CD14-positive monocyte (primary cell): Measurements from ENCODE around the gene PPP1R3G. TPM values are rescaled to one million over a fixed set of nuclear protein-coding genes. Genes with fewer than 3 reads are reported as not detected.

Source experiments
- DNase-seq, 3 donors: peaks; one replicate each; pipeline ENCODE4 v3.0.0-alpha.2; 2011 to 2022
- H2AFZ ChIP-seq: 2 replicates; pipeline ENCODE4 v1.6.0; 2012; ENCODE audit warnings: mild to moderate bottlenecking, low read depth, low read length, inconsistent platforms; ENCODE audit not compliant: insufficient read depth, poor library complexity, severe bottlenecking
- H3K27ac ChIP-seq, 2 donors: 1 replicate in 1 of 2; 2 replicates in 1 of 2; pipeline ENCODE4 v1.5.1; 2012 to 2013; ENCODE audit warnings: low read length in 2 of 2, control low read depth in 1 of 2, inconsistent platforms in 1 of 2, low read depth in 1 of 2, mild to moderate bottlenecking in 1 of 2
- H3K27me3 ChIP-seq, 2 donors: one replicate each; pipeline versions ENCODE4 v1.6.0 to v1.6.1; 2011 to 2013; ENCODE audit warnings: low read length in 2 of 2; ENCODE audit not compliant: control insufficient read depth in 2 of 2, insufficient read depth in 2 of 2
- H3K36me3 ChIP-seq, 2 donors: replicated peaks in 1 of 2; 1 replicate in 1 of 2; 2 replicates in 1 of 2; pipeline versions ENCODE4 v1.5.1 to v1.6.1; 2012 to 2013; ENCODE audit warnings: low read length in 2 of 2, control low read depth in 1 of 2, inconsistent platforms in 1 of 2, mild to moderate bottlenecking in 1 of 2; ENCODE audit not compliant: insufficient read depth in 2 of 2, control insufficient read depth in 1 of 2
- H3K4me1 ChIP-seq, 2 donors: 1 replicate in 1 of 2; 2 replicates in 1 of 2; pipeline versions ENCODE4 v1.5.1 to v1.6.1; 2012 to 2013; ENCODE audit warnings: low read length in 2 of 2, control low read depth in 1 of 2, inconsistent platforms in 1 of 2, mild to moderate bottlenecking in 1 of 2, moderate library complexity in 1 of 2; ENCODE audit not compliant: insufficient read depth in 2 of 2, control insufficient read depth in 1 of 2
- H3K4me2 ChIP-seq: replicated peaks from 2 replicates; pipeline ENCODE3; 2012; ENCODE audit warnings: low read length, moderate library complexity, mild to moderate bottlenecking; ENCODE audit not compliant: poor library complexity, severe bottlenecking; ENCODE audit errors: extremely low read depth
- H3K4me3 ChIP-seq, 3 experiments: fragments of 200-600 bp in 1 of 3; sonication (generic) in 1 of 3; replicated peaks in 1 of 3; 1 replicate in 2 of 3; 2 replicates in 1 of 3; pipeline ENCODE4 v1.5.1; 2011 to 2013; ENCODE audit warnings: low read length in 3 of 3, mild to moderate bottlenecking in 3 of 3, control low read depth in 2 of 3, low read depth in 2 of 3, inconsistent platforms in 1 of 3, moderate library complexity in 1 of 3
- H3K79me2 ChIP-seq: 2 replicates; pipeline ENCODE4 v1.6.0; 2012; ENCODE audit warnings: mild to moderate bottlenecking, control low read depth, inconsistent platforms, low read length, moderate library complexity; ENCODE audit not compliant: insufficient read depth
- H3K9ac ChIP-seq: 2 replicates; pipeline ENCODE4 v1.6.0; 2017; ENCODE audit warnings: low read length, mild to moderate bottlenecking; ENCODE audit not compliant: insufficient read depth, poor library complexity, severe bottlenecking
- H3K9me3 ChIP-seq, 2 donors: replicated peaks in 1 of 2; 1 replicate in 1 of 2; 2 replicates in 1 of 2; pipeline versions ENCODE4 v1.5.1 to v1.6.1; 2012 to 2013; ENCODE audit warnings: low read length in 2 of 2, control low read depth in 1 of 2; ENCODE audit not compliant: control insufficient read depth in 1 of 2, insufficient read depth in 1 of 2
- H4K20me1 ChIP-seq: 2 replicates; pipeline ENCODE4 v1.6.0; 2012; ENCODE audit warnings: mild to moderate bottlenecking, low read length, control low read depth, moderate library complexity; ENCODE audit not compliant: insufficient read depth
- H3K27ac Mint-ChIP-seq, 7 donors: one replicate each; pipeline ENCODE4 v1.8.0; 2020; ENCODE audit warnings: mild to moderate bottlenecking in 7 of 7, mixed read lengths in 7 of 7, moderate library complexity in 6 of 7, inconsistent platforms in 2 of 7
- H3K27me3 Mint-ChIP-seq, 3 donors: one replicate each; pipeline ENCODE4 v1.8.0; 2021 to 2022; ENCODE audit warnings: low read depth in 3 of 3, mild to moderate bottlenecking in 3 of 3, mixed read lengths in 3 of 3, moderate library complexity in 3 of 3, inconsistent platforms in 1 of 3
- H3K36me3 Mint-ChIP-seq, 2 donors: one replicate each; pipeline ENCODE4 v1.8.0; 2020; ENCODE audit warnings: mixed read lengths in 2 of 2, inconsistent platforms in 1 of 2, mild to moderate bottlenecking in 1 of 2
- H3K4me1 Mint-ChIP-seq: one replicate; pipeline ENCODE4 v1.8.0; 2020; ENCODE audit warnings: mild to moderate bottlenecking, mixed read lengths
- H3K4me3 Mint-ChIP-seq, 2 donors: one replicate each; pipeline ENCODE4 v1.8.0; 2020; ENCODE audit warnings: mild to moderate bottlenecking in 2 of 2, mixed read lengths in 2 of 2, moderate library complexity in 1 of 2
- H3K9me3 Mint-ChIP-seq, 7 donors: one replicate each; pipeline ENCODE4 v1.8.0; 2020 to 2022; ENCODE audit warnings: mixed read lengths in 7 of 7, mild to moderate bottlenecking in 6 of 7, moderate library complexity in 6 of 7, inconsistent platforms in 2 of 7
- CTCF ChIP-seq: fragments of 200-600 bp; IDR thresholded peaks from one replicate; pipeline ENCODE4 v1.8.0; 2022; ENCODE audit warnings: antibody characterized with exemption, mild to moderate bottlenecking
- WGBS: methylation state at CpG from one replicate; pipeline ENCODE4 v1.1.5; 2013; ENCODE audit warnings: missing lambda C conversion rate; ENCODE audit not compliant: insufficient coverage; 5-methylcytosine and 5-hydroxymethylcytosine counted together
- intact Hi-C, 2 donors: fragments of 100-400 bp; cut with micrococcal nuclease; formaldehyde crosslinking; loops; one replicate each; pipeline versions ENCODE4 v1.15.0 to v1.15.1; 2023
- polyA plus RNA-seq, 3 donors: library from polyadenylated mRNA; depleted of rRNA in 1 of 3; unstranded in 2 of 3; stranded (reverse) in 1 of 3; fragments of 300-500 nt in 2 of 3; fragments of >200 nt in 1 of 3; fragmentation: Illumina TruSeq in 2 of 3; gene quantifications; 1 replicate in 2 of 3; 2 replicates in 1 of 3; pipeline ENCODE4 v1.2.3, GENCODE V29; 2012 to 2021

The PPP1R3G gene
- polyA plus RNA-seq, 3 donors: 0.13 to 0.15 (median 0.13) TPM

DNA sequence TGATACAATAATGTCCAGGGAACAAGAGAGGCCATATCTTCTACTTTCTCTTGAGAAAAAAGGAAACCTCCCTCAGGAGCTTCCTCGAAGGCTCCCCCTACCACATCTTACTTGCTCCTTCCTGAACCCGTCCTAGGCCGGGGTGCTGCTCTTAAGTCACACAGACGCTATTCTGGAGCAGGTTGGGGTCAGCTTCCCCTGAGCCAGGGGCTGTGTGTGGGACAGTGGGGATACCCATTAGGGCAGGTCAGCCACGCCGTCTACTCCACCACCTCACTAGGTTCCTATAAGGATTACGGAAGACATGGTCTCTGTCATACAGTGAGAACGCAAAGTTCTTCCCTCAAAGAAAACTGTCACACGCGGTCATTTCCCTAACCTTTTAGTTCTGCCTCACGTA is 8.2 kb upstream of the PPP1R3G start:
- Mint-ChIP-seq H3K4me1 (peaks cover under 1% of the 10 kb centered on the region), H3K36me3 (no peaks in the 10 kb centered on the region), H3K9me3 (peaks cover 0 to 2% (median 0%) of the 10 kb centered on the region in 7 donors), H3K4me3 (no peak overlapping the region), H3K27ac (no peak overlapping the region), H3K27me3 (peaks cover 2 to 10% (median 3%) of the 10 kb centered on the region in 3 donors)
- DNase-seq: no peak
- Histone ChIP-seq H3K4me2 (no peak overlapping the region), H4K20me1 (no peaks in the 10 kb centered on the region), H3K9me3 (no peaks in the 10 kb centered on the region), H3K27ac (no peak overlapping the region), H3K4me1 (peaks cover under 1% of the 10 kb centered on the region in 2 donors), H3K27me3 (no peaks in the 10 kb centered on the region), H2AFZ (no peak overlapping the region), H3K9ac (no peak overlapping the region), H3K79me2 (no peaks in the 10 kb centered on the region), H3K36me3 (no peaks in the 10 kb centered on the region), H3K4me3 (no peak overlapping the region)
- no peak for TF ChIP-seq CTCF
- intact Hi-C loops: no loop called here
- 80% methylated on average over 3 of the region's 11 CpGs for WGBS

DNA sequence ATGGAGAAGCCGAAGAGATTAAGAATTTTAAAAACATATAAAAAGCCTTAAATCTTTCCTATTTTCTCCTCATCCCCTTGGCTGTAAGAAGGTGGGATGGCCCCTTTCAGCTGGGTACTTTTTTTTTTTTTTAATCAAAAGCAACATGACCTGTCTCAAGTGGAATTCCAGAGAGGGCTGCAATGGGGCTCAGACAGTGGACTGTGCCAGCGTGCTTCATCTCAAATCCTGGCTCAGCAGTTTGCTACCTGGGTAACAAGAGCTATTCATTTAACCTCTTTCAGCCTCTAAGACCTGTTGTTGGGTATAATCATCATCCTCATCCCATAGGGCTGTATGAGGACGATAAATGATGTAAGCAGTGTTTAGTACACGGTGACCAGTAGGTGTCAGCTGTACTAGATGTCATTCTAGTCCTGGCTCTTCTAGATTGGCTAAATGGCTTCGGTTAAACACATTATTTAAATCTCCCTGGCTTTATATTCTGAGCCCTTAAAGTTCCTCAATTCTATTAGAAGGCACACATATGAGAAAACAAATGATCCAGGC is 6.9 kb upstream of the PPP1R3G start:
- Histone ChIP-seq H3K4me2 (no peak overlapping the region), H3K4me3 (no peak overlapping the region), H4K20me1 (no peaks in the 10 kb centered on the region), H3K27me3 (no peaks in the 10 kb centered on the region), H3K9ac (no peak overlapping the region), H2AFZ (no peak overlapping the region), H3K36me3 (no peaks in the 10 kb centered on the region), H3K9me3 (no peaks in the 10 kb centered on the region), H3K27ac (no peak overlapping the region), H3K79me2 (no peaks in the 10 kb centered on the region), H3K4me1 (peaks cover 12 to 13% of the 10 kb centered on the region in 2 donors)
- Mint-ChIP-seq H3K27ac (no peak overlapping the region), H3K36me3 (peaks cover 0 to 2% of the 10 kb centered on the region in 2 donors), H3K4me3 (no peak overlapping the region), H3K9me3 (peaks cover 0 to 2% (median 0%) of the 10 kb centered on the region in 7 donors), H3K4me1 (peaks cover 13% of the 10 kb centered on the region), H3K27me3 (peaks cover 5 to 15% (median 14%) of the 10 kb centered on the region in 3 donors)
- no peak for DNase-seq
- intact Hi-C loops: no loop called here
- WGBS: 100% methylated on average over 2 of the region's 5 CpGs
- peak; percentile 19 for TF ChIP-seq CTCF
